ENCODE data around the gene PRKCG. TPM values are rescaled to one million over a fixed set of nuclear protein-coding genes. Genes with fewer than 3 reads are reported as not detected.

PRKCG gene
- total and polyA plus RNA-seq, 2 of the 8 experiments (the other 6 are each of a cell fraction or from before 2014, with no cell fraction given), result 6.1 to 10.6 TPM

DNA sequence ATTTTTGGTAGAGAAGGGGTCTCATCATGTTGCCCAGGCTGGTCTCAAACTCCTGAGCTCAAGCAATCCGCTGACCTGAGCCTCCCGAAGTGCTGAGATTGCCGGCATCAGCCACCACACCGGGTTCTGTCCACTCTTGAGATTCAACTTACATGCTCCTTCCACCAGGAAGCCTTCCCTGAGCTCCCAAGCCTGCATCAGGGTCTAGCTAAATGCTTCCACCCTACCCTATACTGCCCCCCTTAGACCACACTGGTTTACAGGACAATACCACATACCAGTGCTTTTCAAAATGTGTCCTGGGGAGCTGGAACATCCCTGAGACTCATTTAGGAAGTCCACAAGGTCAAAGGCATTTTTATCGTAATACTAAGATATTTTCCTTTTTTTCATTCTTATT, 65.6 kb downstream of the PRKCG start:
- DNase-seq (ENCODE audit: low read depth in 1 of 2, low spot score in 2 of 2) (no peak), FAIRE-seq (peak; percentile 96)
- no peaks in the 10 kb centered on the region for H3K36me3 ChIP-seq (ENCODE audit: control insufficient read depth in 2 of 4, insufficient read depth in 4 of 4, low read length in 3 of 4)
- no peak overlapping the region for H4K8ac ChIP-seq (ENCODE audit: extremely low read depth, insufficient read depth, low read length)
- no peaks in the 10 kb centered on the region for H3K79me1 ChIP-seq (ENCODE audit: low read depth, low read length)
- H4K91ac ChIP-seq (replicated peaks; ENCODE audit: insufficient read length, low read length), result no peak overlapping the region
- H3K27me3 ChIP-seq (replicated peaks in 1 of 4; ENCODE audit: control insufficient read depth in 3 of 4, extremely low read depth in 1 of 4, insufficient read depth in 3 of 4, low read length in 3 of 4), result no peaks in the 10 kb centered on the region
- no peak overlapping the region for H3K23ac ChIP-seq (ENCODE audit: insufficient read length)
- no peak overlapping the region for H2BK15ac ChIP-seq (ENCODE audit: low read length)
- no peak overlapping the region for H2BK5ac ChIP-seq (ENCODE audit: low read depth, low read length)
- no peak overlapping the region for H3K56ac ChIP-seq (replicated peaks; ENCODE audit: insufficient read length, low read depth, low read length)
- WGBS, 2 experiments (ENCODE audit: extremely low coverage in 1 of 2, insufficient coverage in 1 of 2, insufficient read length in 1 of 2, insufficient replicate concordance in 2 of 2, low coverage in 1 of 2, low lambda C conversion rate in 2 of 2, missing lambda C conversion rate in 1 of 2), result 60% methylated on average over 5 of the region's 5 CpGs; no CpG with 5 or more reads in 1 of the 2 experiments
- H3K9me3 ChIP-seq (ENCODE audit: insufficient read depth in 2 of 2, low read depth in 1 of 2, low read length in 1 of 2), result no peaks in the 10 kb centered on the region
- H2BK120ac ChIP-seq (replicated peaks; ENCODE audit: low read depth, low read length), result no peak overlapping the region
- H3K4ac ChIP-seq (replicated peaks; ENCODE audit: insufficient read length, low read depth, low read length), result no peak overlapping the region
- no peak overlapping the region for H3K18ac ChIP-seq (ENCODE audit: extremely low read depth, low read length)
- no peak overlapping the region for H3K14ac ChIP-seq (ENCODE audit: insufficient read length)
- H4K20me1 ChIP-seq (replicated peaks in 1 of 2; ENCODE audit: control insufficient read depth in 1 of 2, insufficient read depth in 2 of 2, low read length in 2 of 2), result no peaks in the 10 kb centered on the region
- H3K27ac ChIP-seq (ENCODE audit: low read depth, low read length), result no peak overlapping the region
- no peak overlapping the region for H2AFZ ChIP-seq (ENCODE audit: low read length)
- ChIA-PET CTCF (ENCODE audit: partially characterized antibody) (interaction anchor here (0.6 to 3.9 kb wide), 52 partner anchors 8 to 1101 kb away, joined by 3 to 33 read pairs (median 4); partner anchors contain the start of genes MYADM and PRKCG), POLR2A (ENCODE audit: partially characterized antibody) (interaction anchor here (0.6 to 3.5 kb wide), 15 partner anchors 10 to 327 kb away, joined by 3 to 33 read pairs (median 4); no protein-coding TSS in a partner anchor)
- H3K4me3 ChIP-seq (ENCODE audit: extremely low read depth in 1 of 4, insufficient read depth in 2 of 4, low read depth in 3 of 4, low read length in 4 of 4), result no peak overlapping the region
- H2AK5ac ChIP-seq (ENCODE audit: low read depth, low read length), result no peak overlapping the region
- no peak overlapping the region for H2BK20ac ChIP-seq (ENCODE audit: low read length)
- no peak overlapping the region for H2BK12ac ChIP-seq (ENCODE audit: low read depth, low read length)
- H3K4me1 ChIP-seq (replicated peaks in 1 of 4; ENCODE audit: control insufficient read depth in 3 of 4, insufficient read depth in 4 of 4, low read length in 3 of 4), result peaks cover 0 to 14% (median 7%) of the 10 kb centered on the region in 4 experiments; a peak in 4 of 7 replicates
- peaks cover 6% of the 10 kb centered on the region; the same call in 1 of the 2 replicates for H3K23me2 ChIP-seq (ENCODE audit: low read depth, low read length)
- no peak overlapping the region for H4K5ac ChIP-seq (ENCODE audit: insufficient read length, low read depth, low read length)
- no peaks in the 10 kb centered on the region for H3K79me2 ChIP-seq (ENCODE audit: control insufficient read depth in 1 of 2, insufficient read depth in 2 of 2, low read length in 2 of 2)
- no peak overlapping the region for H3K4me2 ChIP-seq (ENCODE audit: insufficient read depth in 1 of 2, low read depth in 2 of 2, low read length in 2 of 2)
- no peak overlapping the region for H3K9ac ChIP-seq (replicated peaks in 1 of 4; ENCODE audit: extremely low read depth in 1 of 4, low read depth in 3 of 4, low read length in 3 of 4)
- TF ChIP-seq TEAD4 (IDR thresholded peaks at IDR 0.05; ENCODE audit: low read depth, low read length) (peak; percentile 77; the same call in 1 of the 2 replicates), PHF8 (conservative IDR thresholded peaks at IDR 0.05; ENCODE audit: low read depth, low read length) (no peak), GABPA (IDR thresholded peaks at IDR 0.05; ENCODE audit: borderline replicate concordance, insufficient read depth, low read length) (no peak), FOSL1 (IDR thresholded peaks at IDR 0.05; ENCODE audit: insufficient read depth, low read depth, low read length) (no peak)
- TF ChIP-seq, protein P1, sequence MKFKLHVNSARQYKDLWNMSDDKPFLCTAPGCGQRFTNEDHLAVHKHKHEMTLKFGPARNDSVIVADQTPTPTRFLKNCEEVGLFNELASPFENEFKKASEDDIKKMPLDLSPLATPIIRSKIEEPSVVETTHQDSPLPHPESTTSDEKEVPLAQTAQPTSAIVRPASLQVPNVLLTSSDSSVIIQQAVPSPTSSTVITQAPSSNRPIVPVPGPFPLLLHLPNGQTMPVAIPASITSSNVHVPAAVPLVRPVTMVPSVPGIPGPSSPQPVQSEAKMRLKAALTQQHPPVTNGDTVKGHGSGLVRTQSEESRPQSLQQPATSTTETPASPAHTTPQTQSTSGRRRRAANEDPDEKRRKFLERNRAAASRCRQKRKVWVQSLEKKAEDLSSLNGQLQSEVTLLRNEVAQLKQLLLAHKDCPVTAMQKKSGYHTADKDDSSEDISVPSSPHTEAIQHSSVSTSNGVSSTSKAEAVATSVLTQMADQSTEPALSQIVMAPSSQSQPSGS (IDR thresholded peaks at IDR 0.05; ENCODE audit: low read length), result no peak
- TF ChIP-seq, protein P2, sequence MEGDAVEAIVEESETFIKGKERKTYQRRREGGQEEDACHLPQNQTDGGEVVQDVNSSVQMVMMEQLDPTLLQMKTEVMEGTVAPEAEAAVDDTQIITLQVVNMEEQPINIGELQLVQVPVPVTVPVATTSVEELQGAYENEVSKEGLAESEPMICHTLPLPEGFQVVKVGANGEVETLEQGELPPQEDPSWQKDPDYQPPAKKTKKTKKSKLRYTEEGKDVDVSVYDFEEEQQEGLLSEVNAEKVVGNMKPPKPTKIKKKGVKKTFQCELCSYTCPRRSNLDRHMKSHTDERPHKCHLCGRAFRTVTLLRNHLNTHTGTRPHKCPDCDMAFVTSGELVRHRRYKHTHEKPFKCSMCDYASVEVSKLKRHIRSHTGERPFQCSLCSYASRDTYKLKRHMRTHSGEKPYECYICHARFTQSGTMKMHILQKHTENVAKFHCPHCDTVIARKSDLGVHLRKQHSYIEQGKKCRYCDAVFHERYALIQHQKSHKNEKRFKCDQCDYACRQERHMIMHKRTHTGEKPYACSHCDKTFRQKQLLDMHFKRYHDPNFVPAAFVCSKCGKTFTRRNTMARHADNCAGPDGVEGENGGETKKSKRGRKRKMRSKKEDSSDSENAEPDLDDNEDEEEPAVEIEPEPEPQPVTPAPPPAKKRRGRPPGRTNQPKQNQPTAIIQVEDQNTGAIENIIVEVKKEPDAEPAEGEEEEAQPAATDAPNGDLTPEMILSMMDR (IDR thresholded peaks at IDR 0.05; ENCODE audit: control extremely low read depth in 1 of 3, insufficient read depth in 1 of 3, low read depth in 1 of 3, low read length in 3 of 3), result peak; percentile 32 to 74 (median 67)
- TF ChIP-seq, protein P3, sequence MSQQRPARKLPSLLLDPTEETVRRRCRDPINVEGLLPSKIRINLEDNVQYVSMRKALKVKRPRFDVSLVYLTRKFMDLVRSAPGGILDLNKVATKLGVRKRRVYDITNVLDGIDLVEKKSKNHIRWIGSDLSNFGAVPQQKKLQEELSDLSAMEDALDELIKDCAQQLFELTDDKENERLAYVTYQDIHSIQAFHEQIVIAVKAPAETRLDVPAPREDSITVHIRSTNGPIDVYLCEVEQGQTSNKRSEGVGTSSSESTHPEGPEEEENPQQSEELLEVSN (IDR thresholded peaks at IDR 0.05), result no peak
